NCI-H524 (cell line): ENCODE measurements around the gene CCSER1.
"Not testable (repeated sequence)": the region's sequence is repeated elsewhere in the genome, so short reads cannot be mapped to it uniquely, and the experiment has no call there.

Experiments
- DNase-seq, 2 experiments: peaks; one replicate each; lab custom pipeline; 2025; lab: John Stamatoyannopoulos, UW

The CCSER1 gene

GRCh38 chr4:91282217-91282616 is 1155.0 kb downstream of the CCSER1 start:
- DNase-seq = no peak

DNA sequence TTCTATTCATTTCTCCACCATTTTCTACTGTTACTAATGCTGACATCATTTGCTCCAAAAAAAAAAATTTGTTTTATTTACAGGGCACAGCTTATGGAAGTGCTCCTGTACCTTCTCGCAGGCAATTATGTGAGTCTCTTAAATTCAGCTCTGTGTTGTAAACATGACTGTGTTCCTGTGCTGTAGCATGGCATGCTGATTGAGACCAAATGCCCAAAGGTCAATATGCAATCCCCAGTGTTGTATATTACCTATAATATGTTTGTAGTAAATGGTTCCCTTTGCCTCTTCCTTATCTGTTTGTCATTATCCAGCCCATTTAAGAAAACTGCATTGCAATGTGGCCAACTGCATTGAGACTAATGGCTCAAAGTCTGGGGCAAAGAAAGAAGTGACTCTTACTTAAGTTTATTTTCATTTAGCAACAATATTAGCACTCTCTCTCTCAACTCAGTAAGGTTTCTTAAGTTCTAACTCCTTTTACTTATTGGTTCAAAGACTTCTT is 1156.6 kb downstream of the CCSER1 start:
- DNase-seq = no peak

- DNase-seq = no peak
Observed at GRCh38 chr4:91284480-91284879, 1157.3 kb downstream of the CCSER1 start.

- no peak for DNase-seq
Observed at GRCh38 chr4:91285487-91285886, 1158.3 kb downstream of the CCSER1 start.

- DNase-seq = no peak
Observed at GRCh38 chr4:91288702-91289311, 1161.6 kb downstream of the CCSER1 start.

- no peak for DNase-seq
Observed at GRCh38 chr4:91298156-91298700, 1171.0 kb downstream of the CCSER1 start.

GRCh38 chr4:91298824-91299223 is 1171.6 kb downstream of the CCSER1 start:
- peak in 1 of 2 experiments; percentile 26 for DNase-seq

DNA sequence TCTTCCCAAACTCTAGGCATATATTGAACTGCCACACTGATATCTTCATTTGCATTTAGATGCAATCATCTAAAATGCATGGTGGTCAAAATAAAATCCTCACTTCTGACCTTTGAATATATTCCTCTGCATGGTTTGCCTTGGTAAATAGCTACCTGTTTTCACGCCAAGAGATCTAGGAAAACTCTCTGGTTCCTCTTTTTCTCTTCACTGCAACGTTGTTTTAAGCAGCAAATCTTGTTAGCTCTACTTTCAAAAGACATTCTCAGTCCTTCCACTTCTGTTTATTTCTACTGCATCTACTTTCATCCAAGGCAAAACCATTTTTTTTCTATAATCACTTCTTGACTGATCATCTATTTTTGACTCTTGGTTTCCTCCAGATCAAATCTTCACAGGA is 1174.9 kb downstream of the CCSER1 start:
- DNase-seq = no peak

GRCh38 chr4:91304292-91304691 is 1177.1 kb downstream of the CCSER1 start:
- DNase-seq = no peak

GRCh38 chr4:91317434-91317833 is 1190.2 kb downstream of the CCSER1 start:
- DNase-seq = no peak

GRCh38 chr4:91319556-91320268 is 1192.5 kb downstream of the CCSER1 start:
- DNase-seq = no peak

DNA sequence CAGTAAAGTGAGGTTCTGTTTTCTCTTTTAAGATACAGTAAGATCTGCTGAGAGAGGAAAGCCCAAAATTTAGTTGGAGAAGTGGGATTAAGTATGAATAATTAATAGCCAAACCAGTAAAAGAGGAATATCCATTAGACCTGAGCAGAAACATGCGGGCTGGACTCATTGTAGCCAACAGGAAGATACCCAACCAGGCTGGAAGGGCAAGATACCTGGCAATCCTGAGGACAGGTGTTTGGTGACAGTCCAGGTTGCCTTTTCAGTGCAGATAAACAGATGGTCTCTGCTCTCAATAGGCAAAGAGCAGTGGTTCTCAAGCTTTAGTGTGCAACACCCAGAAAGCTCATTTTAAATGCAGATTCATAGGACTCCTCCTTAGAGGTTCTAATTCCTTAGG is 1195.8 kb downstream of the CCSER1 start:
- DNase-seq = peak in 1 of 2 experiments; percentile 0

GRCh38 chr4:91325495-91325894 is 1198.3 kb downstream of the CCSER1 start:
- no peak for DNase-seq

DNA sequence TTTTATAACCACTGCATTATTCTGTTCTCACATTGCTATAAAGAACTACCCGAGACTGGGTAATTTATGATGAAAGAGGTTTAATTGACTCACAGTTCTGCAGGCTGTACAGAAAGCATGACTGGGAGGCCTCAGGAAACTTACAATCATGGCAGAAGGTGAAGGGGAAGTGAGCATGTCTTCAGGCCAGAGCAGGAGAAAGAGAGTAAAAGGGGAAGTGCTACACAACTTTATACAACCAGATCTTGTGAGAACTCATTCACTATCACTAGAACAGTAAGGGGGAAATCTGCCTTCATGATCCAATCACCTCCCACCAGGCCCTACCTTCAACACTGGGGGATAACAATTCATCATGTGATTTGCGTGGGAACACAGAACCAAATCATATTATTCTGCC is 1199.0 kb downstream of the CCSER1 start:
- DNase-seq = not testable (repeated sequence)

GRCh38 chr4:91330555-91331137 is 1203.5 kb downstream of the CCSER1 start:
- no peak for DNase-seq

- no peak for DNase-seq
Observed at GRCh38 chr4:91340822-91341221, 1213.6 kb downstream of the CCSER1 start.

DNA sequence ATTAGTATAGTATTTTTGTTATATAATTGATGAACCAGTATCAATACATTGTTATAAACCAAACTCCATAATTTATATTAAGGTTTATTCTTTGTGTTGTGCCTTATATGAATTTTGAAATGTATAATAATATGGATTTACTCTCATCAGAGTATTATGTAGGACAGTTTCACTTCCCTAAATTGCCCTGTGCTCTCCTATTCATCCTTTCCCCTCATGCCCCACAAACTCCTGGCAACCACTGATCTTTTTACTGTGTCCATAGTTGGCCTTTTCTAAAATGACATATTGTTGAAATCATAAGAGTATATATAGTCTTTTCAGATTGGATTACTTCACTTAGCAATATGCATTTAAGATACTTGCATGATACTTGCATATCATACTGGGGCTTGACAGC is 1218.4 kb downstream of the CCSER1 start:
- no peak for DNase-seq

DNA sequence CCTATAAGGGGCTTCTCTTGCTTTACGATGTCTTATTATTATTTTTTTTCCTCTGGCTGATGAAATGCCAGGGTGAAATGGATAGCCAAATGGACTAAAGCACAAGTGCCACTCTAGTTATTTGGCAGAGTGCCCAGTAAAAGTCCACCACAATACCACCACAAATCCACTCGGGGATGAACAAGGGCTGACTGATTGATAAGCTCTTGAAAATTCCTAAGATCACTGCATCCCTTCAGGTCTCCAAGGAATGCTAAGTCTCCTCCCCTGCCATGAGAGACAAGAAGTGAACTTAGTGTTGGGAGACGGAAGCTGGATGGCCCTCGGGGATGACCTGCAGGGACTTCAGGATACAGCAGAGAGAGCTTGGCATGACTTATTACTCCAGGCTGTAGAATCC is 1229.3 kb downstream of the CCSER1 start:
- peak in 1 of 2 experiments; percentile 4 for DNase-seq

GRCh38 chr4:91358016-91358415 is 1230.8 kb downstream of the CCSER1 start:
- not testable (repeated sequence) for DNase-seq

GRCh38 chr4:91358621-91359020 is 1231.4 kb downstream of the CCSER1 start:
- not testable (repeated sequence) for DNase-seq

DNA sequence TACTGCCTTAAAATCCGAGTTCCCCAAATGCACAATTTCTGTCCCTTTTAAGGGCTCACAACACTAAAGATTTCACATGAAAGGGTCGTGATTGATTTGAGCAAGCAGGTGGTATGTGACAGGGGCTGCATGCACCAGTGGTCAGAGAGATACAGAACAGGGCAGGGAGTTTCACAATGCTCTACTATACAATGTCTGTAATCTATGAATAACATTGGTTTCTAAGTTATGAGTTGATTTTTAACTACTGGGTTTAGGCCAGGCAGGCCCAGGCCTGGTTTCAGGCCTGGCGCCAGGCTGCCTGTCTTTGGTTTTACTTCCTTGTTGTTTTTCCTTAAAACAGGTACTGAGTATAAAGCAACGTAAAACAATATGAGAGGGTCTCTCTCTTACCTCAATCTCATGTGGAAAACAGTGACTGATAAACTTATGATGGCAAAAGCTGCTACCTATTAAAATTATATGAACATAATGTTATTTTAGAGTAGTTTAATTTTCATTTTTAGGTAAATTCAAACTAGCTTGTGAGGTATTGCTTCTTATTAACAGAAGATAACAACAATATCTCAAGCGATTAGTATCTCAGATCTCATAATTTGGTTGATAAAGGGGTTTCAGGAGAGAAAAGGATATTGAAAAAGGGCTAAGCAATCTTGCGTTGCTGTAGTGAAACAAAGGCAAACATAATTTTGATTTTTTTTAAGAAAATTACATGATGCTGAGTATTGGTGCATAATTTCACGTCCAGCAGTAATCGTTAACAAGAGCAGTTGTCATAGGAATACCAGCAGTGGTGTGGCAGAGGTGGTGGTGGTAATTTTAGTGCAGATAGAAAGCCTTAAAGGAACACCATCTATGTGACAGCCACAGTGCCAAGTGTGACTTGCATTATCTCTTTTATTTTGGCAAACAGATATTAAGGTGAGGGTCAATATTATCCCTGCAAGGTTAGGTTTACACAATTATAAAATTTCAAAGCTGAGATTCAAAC is 1232.1 kb downstream of the CCSER1 start:
- no peak for DNase-seq

- no peak for DNase-seq
Observed at GRCh38 chr4:91362125-91362524, 1234.9 kb downstream of the CCSER1 start.
